ENCODE measurements around the gene ACP3. TPM values are rescaled to one million over a fixed set of nuclear protein-coding genes. Genes with fewer than 3 reads are reported as not detected.
"Not testable (repeated sequence)": the region's sequence is repeated elsewhere in the genome, so short reads cannot be mapped to it uniquely, and the experiment has no call there.

The ACP3 gene
- total and polyA plus RNA-seq, 4 experiments from 2014 or later = not detected

- Histone ChIP-seq H3K9me3 (ENCODE audit: control insufficient read depth in 1 of 2, low read length in 2 of 2) (no peaks in the 10 kb centered on the region), H3K36me3 (ENCODE audit: insufficient read depth, low read length) (no peaks in the 10 kb centered on the region), H3K4me1 (ENCODE audit: insufficient read depth, low read length) (no peaks in the 10 kb centered on the region), H3K4me3 (ENCODE audit: low read length in 2 of 2) (no peak overlapping the region), H3K27ac (ENCODE audit: low read depth, low read length) (no peak overlapping the region), H3K27me3 (ENCODE audit: insufficient read depth, low read length) (no peaks in the 10 kb centered on the region)
- no peak for DNase-seq
- POLR2A ChIA-PET (ENCODE audit: partially characterized antibody) = no interaction called here
- no peak overlapping the region for H3K27ac Mint-ChIP-seq
- no peaks in the 10 kb centered on the region for H3K36me3 Mint-ChIP-seq
- no peak overlapping the region for H3K4me3 Mint-ChIP-seq
- H3K9me3 Mint-ChIP-seq = peaks cover 0 to 2% (median 0%) of the 10 kb centered on the region in 8 donors
- H3K27me3 Mint-ChIP-seq = peaks cover 0 to 5% of the 10 kb centered on the region in 2 donors
- intact Hi-C loops (cut with micrococcal nuclease) = loop anchor here (5.0 kb wide), 2 partner anchors 143 to 388 kb away; no protein-coding TSS in a partner anchor
- H3K4me1 Mint-ChIP-seq = no peaks in the 10 kb centered on the region
- CTCF ChIA-PET (ENCODE audit: partially characterized antibody) = no interaction called here
Observed at GRCh38 chr3:132395126-132395525, 77.9 kb downstream of the ACP3 start.

GRCh38 chr3:132396255-132396654 is 79.0 kb downstream of the ACP3 start:
- ChIA-PET CTCF (ENCODE audit: partially characterized antibody) (interaction anchor here (1.7 to 2.2 kb wide), 2 partner anchors 10 to 47 kb away, joined by 5 to 6 read pairs; no protein-coding TSS in a partner anchor), POLR2A (ENCODE audit: partially characterized antibody) (no interaction called here)
- Histone ChIP-seq H3K4me1 (ENCODE audit: insufficient read depth, low read length) (no peaks in the 10 kb centered on the region), H3K4me3 (ENCODE audit: low read length in 2 of 2) (no peak overlapping the region), H3K27me3 (ENCODE audit: insufficient read depth, low read length) (no peaks in the 10 kb centered on the region), H3K9me3 (ENCODE audit: control insufficient read depth in 1 of 2, low read length in 2 of 2) (no peaks in the 10 kb centered on the region), H3K27ac (ENCODE audit: low read depth, low read length) (no peak overlapping the region), H3K36me3 (ENCODE audit: insufficient read depth, low read length) (no peaks in the 10 kb centered on the region)
- Mint-ChIP-seq H3K4me1 (no peaks in the 10 kb centered on the region), H3K36me3 (no peaks in the 10 kb centered on the region), H3K27ac (no peak overlapping the region), H3K27me3 (peaks cover 2 to 3% of the 10 kb centered on the region in 2 donors), H3K9me3 (peaks cover 0 to 2% (median 0%) of the 10 kb centered on the region in 8 donors), H3K4me3 (no peak overlapping the region)
- no peak for DNase-seq
- intact Hi-C loops (cut with micrococcal nuclease) = loop anchor here (5.0 kb wide), 2 partner anchors 144 to 389 kb away; no protein-coding TSS in a partner anchor

- H3K9me3 ChIP-seq (ENCODE audit: control insufficient read depth in 1 of 2, low read length in 2 of 2); POLR2A ChIA-PET (ENCODE audit: partially characterized antibody); H3K4me1 ChIP-seq (ENCODE audit: insufficient read depth, low read length); H3K27me3 ChIP-seq (ENCODE audit: insufficient read depth, low read length); H3K4me1 Mint-ChIP-seq; H3K27ac Mint-ChIP-seq; H3K27me3 Mint-ChIP-seq; H3K36me3 Mint-ChIP-seq; H3K4me3 Mint-ChIP-seq; H3K27ac ChIP-seq (ENCODE audit: low read depth, low read length); H3K36me3 ChIP-seq (ENCODE audit: insufficient read depth, low read length); H3K9me3 Mint-ChIP-seq; H3K4me3 ChIP-seq (ENCODE audit: low read length in 2 of 2); DNase-seq: not testable (repeated sequence)
- CTCF ChIA-PET (ENCODE audit: partially characterized antibody) = interaction anchor here (1.7 to 2.7 kb wide), 3 partner anchors 9 to 47 kb away, joined by 5 to 10 read pairs (median 6); no protein-coding TSS in a partner anchor
- intact Hi-C loops (cut with micrococcal nuclease) = loop anchor here (5.0 kb wide), 2 partner anchors 144 to 389 kb away; no protein-coding TSS in a partner anchor
Observed at GRCh38 chr3:132396776-132397175, 79.6 kb downstream of the ACP3 start.

GRCh38 chr3:132399054-132399929 is 82.1 kb downstream of the ACP3 start:
- peaks cover 2 to 5% of the 10 kb centered on the region in 2 donors for H3K27me3 Mint-ChIP-seq
- H3K4me3 Mint-ChIP-seq = no peak overlapping the region
- H3K4me1 Mint-ChIP-seq = no peaks in the 10 kb centered on the region
- peaks cover 0 to 2% (median 0%) of the 10 kb centered on the region in 8 donors for H3K9me3 Mint-ChIP-seq
- Histone ChIP-seq H3K27me3 (ENCODE audit: insufficient read depth, low read length) (no peaks in the 10 kb centered on the region), H3K4me1 (ENCODE audit: insufficient read depth, low read length) (no peaks in the 10 kb centered on the region), H3K36me3 (ENCODE audit: insufficient read depth, low read length) (no peaks in the 10 kb centered on the region), H3K27ac (ENCODE audit: low read depth, low read length) (no peak overlapping the region), H3K4me3 (ENCODE audit: low read length in 2 of 2) (no peak overlapping the region), H3K9me3 (ENCODE audit: control insufficient read depth in 1 of 2, low read length in 2 of 2) (no peaks in the 10 kb centered on the region)
- no peaks in the 10 kb centered on the region for H3K36me3 Mint-ChIP-seq
- intact Hi-C loops (cut with micrococcal nuclease) = loop anchor here (1.0 to 5.0 kb wide), 3 partner anchors 47 to 392 kb away; no protein-coding TSS in a partner anchor
- ChIA-PET CTCF (ENCODE audit: partially characterized antibody) (interaction anchor here (1.1 to 2.7 kb wide), 8 partner anchors 11 to 604 kb away, joined by 3 to 10 read pairs (median 4); no protein-coding TSS in a partner anchor), POLR2A (ENCODE audit: partially characterized antibody) (no interaction called here)
- no peak overlapping the region for H3K27ac Mint-ChIP-seq
- DNase-seq = peak in 4 of 5 donors; percentile 11 to 29 (median 22)

GRCh38 chr3:132401255-132401654 is 84.0 kb downstream of the ACP3 start:
- no peaks in the 10 kb centered on the region for H3K9me3 ChIP-seq (ENCODE audit: control insufficient read depth in 1 of 2, low read length in 2 of 2)
- Mint-ChIP-seq H3K36me3 (no peaks in the 10 kb centered on the region), H3K4me3 (no peak overlapping the region), H3K4me1 (no peaks in the 10 kb centered on the region), H3K27me3 (peaks cover 2 to 5% of the 10 kb centered on the region in 2 donors), H3K9me3 (no peaks in the 10 kb centered on the region), H3K27ac (no peak overlapping the region)
- H3K4me3 ChIP-seq (ENCODE audit: low read length in 2 of 2) = no peak overlapping the region
- intact Hi-C loops (cut with micrococcal nuclease) = no loop called here
- ChIA-PET CTCF (ENCODE audit: partially characterized antibody) (no interaction called here), POLR2A (ENCODE audit: partially characterized antibody) (no interaction called here)
- H3K27ac ChIP-seq (ENCODE audit: low read depth, low read length) = no peak overlapping the region
- H3K27me3 ChIP-seq (ENCODE audit: insufficient read depth, low read length) = no peaks in the 10 kb centered on the region
- H3K4me1 ChIP-seq (ENCODE audit: insufficient read depth, low read length) = no peaks in the 10 kb centered on the region
- no peaks in the 10 kb centered on the region for H3K36me3 ChIP-seq (ENCODE audit: insufficient read depth, low read length)
- no peak for DNase-seq

GRCh38 chr3:132404276-132404675 is 87.1 kb downstream of the ACP3 start:
- ChIA-PET POLR2A (ENCODE audit: partially characterized antibody) (interaction anchor here (0.6 kb wide), 1 partner anchor 33 kb away, joined by 4 read pairs; no protein-coding TSS in a partner anchor), CTCF (ENCODE audit: partially characterized antibody) (no interaction called here)
- Histone ChIP-seq H3K4me3 (ENCODE audit: low read length in 2 of 2) (no peak overlapping the region), H3K27me3 (ENCODE audit: insufficient read depth, low read length) (no peaks in the 10 kb centered on the region), H3K4me1 (ENCODE audit: insufficient read depth, low read length) (no peaks in the 10 kb centered on the region), H3K9me3 (ENCODE audit: control insufficient read depth in 1 of 2, low read length in 2 of 2) (no peaks in the 10 kb centered on the region), H3K27ac (ENCODE audit: low read depth, low read length) (no peak overlapping the region), H3K36me3 (ENCODE audit: insufficient read depth, low read length) (no peaks in the 10 kb centered on the region)
- Mint-ChIP-seq H3K4me1 (no peaks in the 10 kb centered on the region), H3K27me3 (peaks cover 2 to 3% of the 10 kb centered on the region in 2 donors), H3K4me3 (no peak overlapping the region), H3K36me3 (no peaks in the 10 kb centered on the region), H3K27ac (no peak overlapping the region), H3K9me3 (no peaks in the 10 kb centered on the region)
- DNase-seq = no peak
- intact Hi-C loops (cut with micrococcal nuclease) = no loop called here

GRCh38 chr3:132405188-132405587 is 88.0 kb downstream of the ACP3 start:
- no peaks in the 10 kb centered on the region for H3K9me3 Mint-ChIP-seq
- no peaks in the 10 kb centered on the region for H3K9me3 ChIP-seq (ENCODE audit: control insufficient read depth in 1 of 2, low read length in 2 of 2)
- no peaks in the 10 kb centered on the region for H3K4me1 ChIP-seq (ENCODE audit: insufficient read depth, low read length)
- H3K36me3 Mint-ChIP-seq = no peaks in the 10 kb centered on the region
- no peak overlapping the region for H3K27ac Mint-ChIP-seq
- no peaks in the 10 kb centered on the region for H3K27me3 ChIP-seq (ENCODE audit: insufficient read depth, low read length)
- H3K36me3 ChIP-seq (ENCODE audit: insufficient read depth, low read length) = no peaks in the 10 kb centered on the region
- H3K4me3 Mint-ChIP-seq = no peak overlapping the region
- DNase-seq = no peak
- peaks cover 2 to 3% of the 10 kb centered on the region in 2 donors for H3K27me3 Mint-ChIP-seq
- H3K4me1 Mint-ChIP-seq = no peaks in the 10 kb centered on the region
- H3K4me3 ChIP-seq (ENCODE audit: low read length in 2 of 2) = no peak overlapping the region
- intact Hi-C loops (cut with micrococcal nuclease) = no loop called here
- H3K27ac ChIP-seq (ENCODE audit: low read depth, low read length) = no peak overlapping the region
- ChIA-PET CTCF (ENCODE audit: partially characterized antibody) (interaction anchor here (2.1 kb wide), 1 partner anchor 8 kb away, joined by 6 read pairs; no protein-coding TSS in a partner anchor), POLR2A (ENCODE audit: partially characterized antibody) (no interaction called here)

All from CD4-positive, alpha-beta memory T cell (primary cell).